Tibial artery (tissue), 4 donors: ENCODE results near the gene AIG1.
"Not testable (repeated sequence)": the region's sequence is repeated elsewhere in the genome, so short reads cannot be mapped to it uniquely, and the experiment has no call there.

Source experiments
- DNase-seq, 2 donors: peaks; one replicate each; pipeline ENCODE4 v3.0.0-alpha.2; 2019
- H3K27ac ChIP-seq, 2 donors: fragments of 200-600 bp; sonication (generic) in 1 of 2; 1 replicate in 1 of 2; 2 replicates in 1 of 2; pipeline ENCODE4 v1.5.1; 2018 to 2019; ENCODE audit warnings: mild to moderate bottlenecking in 1 of 2
- H3K27me3 ChIP-seq, 2 donors: fragments of 200-600 bp; sonication (generic) in 1 of 2; one replicate each; pipeline versions ENCODE4 v1.5.1 to v1.6.0; 2016 to 2019
- H3K36me3 ChIP-seq, 3 donors: fragments of 200-600 bp; sonication (generic) in 2 of 3; one replicate each; pipeline ENCODE4 v1.5.1; 2016 to 2019; ENCODE audit warnings: mild to moderate bottlenecking in 2 of 3
- H3K4me1 ChIP-seq, 4 donors: fragments of 200-600 bp; sonication (generic) in 2 of 4; 1 replicate in 3 of 4; 2 replicates in 1 of 4; pipeline ENCODE4 v1.5.1; 2016 to 2019
- H3K4me3 ChIP-seq, 2 donors: fragments of 200-600 bp; sonication (generic) in 1 of 2; 1 replicate in 1 of 2; 2 replicates in 1 of 2; pipeline ENCODE4 v1.5.1; 2018 to 2019; ENCODE audit warnings: mild to moderate bottlenecking in 2 of 2
- H3K9me3 ChIP-seq, 3 donors: fragments of 200-600 bp; sonication (generic) in 1 of 3; one replicate each; pipeline ENCODE4 v1.5.1; 2016 to 2019
- CTCF ChIP-seq, 2 experiments: fragments of 200-600 bp in 1 of 2; fragments of 450-650 bp in 1 of 2; IDR thresholded peaks; one replicate each; pipeline ENCODE4 v1.5.1; 2017 to 2019; ENCODE audit warnings: antibody characterized with exemption in 2 of 2, mild to moderate bottlenecking in 1 of 2, moderate library complexity in 1 of 2
- intact Hi-C: fragments of 100-400 bp; cut with DNase I; formaldehyde crosslinking; loops from one replicate; pipeline ENCODE4 v1.15.0; 2023; ENCODE audit warnings: low total_unique reads

The AIG1 gene

GRCh38 chr6:143295932-143296331, 235.2 kb downstream of the AIG1 start:
- H3K36me3 ChIP-seq: no peaks in the 10 kb centered on the region
- H3K9me3 ChIP-seq: no peaks in the 10 kb centered on the region
- H3K4me3 ChIP-seq: no peak overlapping the region
- no peak overlapping the region for H3K27ac ChIP-seq
- H3K4me1 ChIP-seq: no peaks in the 10 kb centered on the region
- DNase-seq: no peak
- intact Hi-C loops: loop anchor here (10.0 kb wide), 1 partner anchor 611 kb away; no protein-coding TSS in a partner anchor
- no peaks in the 10 kb centered on the region for H3K27me3 ChIP-seq
- no peak for TF ChIP-seq CTCF (IDR thresholded peaks at IDR 0.05)

- TF ChIP-seq CTCF (IDR thresholded peaks at IDR 0.05): no peak
- H3K27me3 ChIP-seq: no peaks in the 10 kb centered on the region
- H3K36me3 ChIP-seq: no peaks in the 10 kb centered on the region
- no peaks in the 10 kb centered on the region for H3K9me3 ChIP-seq
- H3K4me3 ChIP-seq: no peak overlapping the region
- intact Hi-C loops: loop anchor here (10.0 kb wide), 1 partner anchor 613 kb away; no protein-coding TSS in a partner anchor
- H3K27ac ChIP-seq: no peak overlapping the region
- no peaks in the 10 kb centered on the region for H3K4me1 ChIP-seq
- no peak for DNase-seq
Observed at GRCh38 chr6:143298071-143298470, 237.4 kb downstream of the AIG1 start.

- no peak for DNase-seq
- H3K9me3 ChIP-seq: no peaks in the 10 kb centered on the region
- no peaks in the 10 kb centered on the region for H3K27me3 ChIP-seq
- intact Hi-C loops: loop anchor here (10.0 kb wide), 1 partner anchor 615 kb away; no protein-coding TSS in a partner anchor
- H3K36me3 ChIP-seq: no peaks in the 10 kb centered on the region
- H3K4me3 ChIP-seq: no peak overlapping the region
- no peaks in the 10 kb centered on the region for H3K4me1 ChIP-seq
- no peak for TF ChIP-seq CTCF (IDR thresholded peaks at IDR 0.05)
- H3K27ac ChIP-seq: no peak overlapping the region
Observed at GRCh38 chr6:143299253-143300166, 238.8 kb downstream of the AIG1 start.

DNA sequence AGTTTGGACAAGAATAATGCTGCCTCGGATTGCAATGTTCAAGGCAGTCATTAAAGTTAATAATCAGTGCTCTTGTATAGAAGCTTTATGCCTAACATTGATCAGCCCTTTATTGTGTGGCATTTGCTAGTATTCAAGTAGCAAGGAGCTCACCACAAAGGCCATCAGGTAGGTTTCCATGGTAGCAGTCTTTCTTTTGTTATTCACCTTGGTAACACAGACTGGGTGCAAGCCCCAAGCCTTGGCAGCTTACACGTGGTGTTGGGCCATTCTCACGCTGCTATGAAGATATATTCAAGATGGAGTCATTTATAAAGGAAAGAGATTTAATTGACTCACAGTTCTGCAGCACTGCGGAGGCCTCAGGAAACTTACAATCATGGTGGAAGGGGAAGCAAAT, 240.5 kb downstream of the AIG1 start:
- intact Hi-C loops: no loop called here
- no peaks in the 10 kb centered on the region for H3K9me3 ChIP-seq
- no peaks in the 10 kb centered on the region for H3K27me3 ChIP-seq

DNA sequence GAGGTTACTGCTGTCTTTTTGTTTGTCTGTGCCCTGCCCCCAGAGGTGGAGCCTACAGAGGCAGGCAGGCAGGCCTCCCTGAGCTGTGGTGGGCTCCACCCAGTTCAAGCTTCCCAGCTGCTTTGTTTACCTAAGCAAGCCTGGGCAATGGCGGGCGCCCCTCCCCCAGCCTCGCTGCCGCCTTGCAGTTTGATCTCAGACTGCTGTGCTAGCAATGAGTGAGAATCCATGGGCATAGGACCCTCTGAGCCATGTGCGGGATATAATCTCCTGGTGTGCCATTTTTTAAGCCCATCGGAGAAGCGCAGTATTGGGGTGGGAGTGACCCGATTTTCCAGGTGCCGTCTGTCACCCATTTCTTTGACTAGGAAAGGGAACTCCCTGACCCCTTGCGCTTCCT, 247.1 kb downstream of the AIG1 start:
- H3K4me3 ChIP-seq, H3K27ac ChIP-seq, H3K4me1 ChIP-seq, intact Hi-C loops, H3K27me3 ChIP-seq, H3K36me3 ChIP-seq, H3K9me3 ChIP-seq, DNase-seq: not testable (repeated sequence)

More for the DNA sequence above, 240.5 kb downstream of the AIG1 start:
- DNase-seq: no peak
- TF ChIP-seq CTCF (IDR thresholded peaks at IDR 0.05): no peak
- Histone ChIP-seq H3K4me1 (no peaks in the 10 kb centered on the region), H3K27ac (no peak overlapping the region), H3K4me3 (no peak overlapping the region), H3K36me3 (no peaks in the 10 kb centered on the region)

DNA sequence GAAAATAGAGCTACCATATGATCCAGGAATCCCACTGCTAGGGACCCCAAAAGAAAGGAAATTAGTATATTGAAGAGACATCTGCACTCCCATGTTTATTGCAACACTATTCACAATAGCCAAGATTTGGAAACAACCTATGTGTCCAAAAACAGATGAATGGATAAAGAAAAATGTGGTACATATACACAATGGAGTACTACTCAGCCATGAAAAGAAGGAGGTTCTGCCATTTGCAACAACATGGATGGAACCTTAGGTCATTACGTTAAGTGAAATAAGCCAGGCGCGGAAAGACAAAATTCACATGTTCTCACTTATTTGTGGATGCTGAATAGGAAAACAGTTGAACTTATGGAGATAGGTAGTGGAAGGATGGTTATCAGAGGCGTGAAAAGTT, 252.5 kb downstream of the AIG1 start:
- intact Hi-C loops: no loop called here
- Histone ChIP-seq H3K4me3 (no peak overlapping the region), H3K27me3 (no peaks in the 10 kb centered on the region), H3K27ac (no peak overlapping the region), H3K36me3 (no peaks in the 10 kb centered on the region), H3K9me3 (no peaks in the 10 kb centered on the region), H3K4me1 (no peaks in the 10 kb centered on the region)
- no peak for DNase-seq
- TF ChIP-seq CTCF (IDR thresholded peaks at IDR 0.05): no peak
